Measurements from ENCODE around the gene ERO1B. TPM values are rescaled to one million over a fixed set of nuclear protein-coding genes. Genes with fewer than 3 reads are reported as not detected.

ERO1B gene
- total and polyA plus RNA-seq, 11 donors: 3.6 to 13.9 (median 6.9) TPM

GRCh38 chr1:236257216-236257615, 24.5 kb downstream of the ERO1B start:
- H3K9me3 ChIP-seq: peaks cover 0 to 52% (median 27%) of the 10 kb centered on the region in 12 donors
- TF ChIP-seq CTCF (IDR thresholded peaks at IDR 0.05) (no peak), POLR2A (IDR thresholded peaks at IDR 0.05) (no peak)
- no peak overlapping the region for H3K4me3 ChIP-seq
- H3K36me3 ChIP-seq: peaks cover 0 to 40% (median 0%) of the 10 kb centered on the region in 9 donors
- H3K4me1 ChIP-seq: peaks cover 0 to 23% (median 1%) of the 10 kb centered on the region in 12 donors
- no peaks in the 10 kb centered on the region for H3K27me3 ChIP-seq
- intact Hi-C loops (cut with DNase I): no loop called here
- ATAC-seq (no peak), DNase-seq (no peak)
- no peak overlapping the region for H3K27ac ChIP-seq

GRCh38 chr1:236253918-236254637, 27.7 kb downstream of the ERO1B start:
- intact Hi-C loops (cut with DNase I): no loop called here
- Histone ChIP-seq H3K9me3 (peaks cover 0 to 22% (median 15%) of the 10 kb centered on the region in 12 donors), H3K4me1 (peaks cover 0 to 23% (median 4%) of the 10 kb centered on the region in 12 donors), H3K27me3 (no peaks in the 10 kb centered on the region), H3K4me3 (no peak overlapping the region), H3K27ac (no peak overlapping the region), H3K36me3 (peaks cover 0 to 22% (median 0%) of the 10 kb centered on the region in 9 donors)
- DNase-seq: no peak
- peak in 3 of 4 donors; percentile 49 to 59 (median 52) for ATAC-seq
- 73 to 87% (median 84%) methylated on average over 4 of the region's 4 CpGs for WGBS, 4 donors
- TF ChIP-seq POLR2A (IDR thresholded peaks at IDR 0.05): no peak

- peaks cover 0 to 12% (median 5%) of the 10 kb centered on the region in 12 donors for H3K9me3 ChIP-seq
- peaks cover 0 to 23% (median 4%) of the 10 kb centered on the region in 12 donors for H3K4me1 ChIP-seq
- no peaks in the 10 kb centered on the region for H3K27me3 ChIP-seq
- WGBS, 4 donors: 95 to 100% (median 96%) methylated on average over 1 of the region's 1 CpG
- no peak overlapping the region for H3K27ac ChIP-seq
- ATAC-seq: no peak
- intact Hi-C loops (cut with DNase I): no loop called here
- peaks cover 0 to 26% (median 0%) of the 10 kb centered on the region in 9 donors for H3K36me3 ChIP-seq
- DNase-seq: no peak
- TF ChIP-seq CTCF (IDR thresholded peaks at IDR 0.05): no peak
- TF ChIP-seq POLR2A (IDR thresholded peaks at IDR 0.05): no peak
- H3K4me3 ChIP-seq: no peak overlapping the region
Measured at GRCh38 chr1:236253119-236253518, 28.6 kb downstream of the ERO1B start.

GRCh38 chr1:236251587-236251986, 30.2 kb downstream of the ERO1B start:
- Histone ChIP-seq H3K27ac (no peak overlapping the region), H3K4me1 (peaks cover 0 to 21% (median 4%) of the 10 kb centered on the region in 12 donors), H3K36me3 (peaks cover 0 to 26% (median 0%) of the 10 kb centered on the region in 9 donors), H3K27me3 (no peaks in the 10 kb centered on the region), H3K4me3 (no peak overlapping the region), H3K9me3 (no peaks in the 10 kb centered on the region)
- TF ChIP-seq POLR2A (IDR thresholded peaks at IDR 0.05): no peak
- TF ChIP-seq CTCF (IDR thresholded peaks at IDR 0.05): no peak
- WGBS, 4 donors: 40 to 63% (median 56%) methylated on average over 1 of the region's 1 CpG
- DNase-seq (no peak), ATAC-seq (no peak)
- intact Hi-C loops (cut with DNase I): no loop called here
